ENCODE results near the gene ALG8.

GRCh38 chr11:78109081-78110015 lies 30.1 kb downstream of the ALG8 start:
- TF ChIP-seq, protein P1, sequence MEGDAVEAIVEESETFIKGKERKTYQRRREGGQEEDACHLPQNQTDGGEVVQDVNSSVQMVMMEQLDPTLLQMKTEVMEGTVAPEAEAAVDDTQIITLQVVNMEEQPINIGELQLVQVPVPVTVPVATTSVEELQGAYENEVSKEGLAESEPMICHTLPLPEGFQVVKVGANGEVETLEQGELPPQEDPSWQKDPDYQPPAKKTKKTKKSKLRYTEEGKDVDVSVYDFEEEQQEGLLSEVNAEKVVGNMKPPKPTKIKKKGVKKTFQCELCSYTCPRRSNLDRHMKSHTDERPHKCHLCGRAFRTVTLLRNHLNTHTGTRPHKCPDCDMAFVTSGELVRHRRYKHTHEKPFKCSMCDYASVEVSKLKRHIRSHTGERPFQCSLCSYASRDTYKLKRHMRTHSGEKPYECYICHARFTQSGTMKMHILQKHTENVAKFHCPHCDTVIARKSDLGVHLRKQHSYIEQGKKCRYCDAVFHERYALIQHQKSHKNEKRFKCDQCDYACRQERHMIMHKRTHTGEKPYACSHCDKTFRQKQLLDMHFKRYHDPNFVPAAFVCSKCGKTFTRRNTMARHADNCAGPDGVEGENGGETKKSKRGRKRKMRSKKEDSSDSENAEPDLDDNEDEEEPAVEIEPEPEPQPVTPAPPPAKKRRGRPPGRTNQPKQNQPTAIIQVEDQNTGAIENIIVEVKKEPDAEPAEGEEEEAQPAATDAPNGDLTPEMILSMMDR (IDR thresholded peaks at IDR 0.05; ENCODE audit: insufficient read depth, low read depth, low read length) = no peak
- no peak for TF ChIP-seq EZH2 (IDR thresholded peaks at IDR 0.05; ENCODE audit: insufficient read depth, low read length)
